HG02973 (cell line): Measurements from ENCODE around the gene PFN3.

ENCODE experiments used
- ATAC-seq: cut with Tn5 transposase; IDR thresholded peaks from one replicate; pipeline ENCODE4 v1.9.1; 2021; ENCODE audit warnings: moderate library complexity; ENCODE audit not compliant: unreplicated experiment

The PFN3 gene

DNA sequence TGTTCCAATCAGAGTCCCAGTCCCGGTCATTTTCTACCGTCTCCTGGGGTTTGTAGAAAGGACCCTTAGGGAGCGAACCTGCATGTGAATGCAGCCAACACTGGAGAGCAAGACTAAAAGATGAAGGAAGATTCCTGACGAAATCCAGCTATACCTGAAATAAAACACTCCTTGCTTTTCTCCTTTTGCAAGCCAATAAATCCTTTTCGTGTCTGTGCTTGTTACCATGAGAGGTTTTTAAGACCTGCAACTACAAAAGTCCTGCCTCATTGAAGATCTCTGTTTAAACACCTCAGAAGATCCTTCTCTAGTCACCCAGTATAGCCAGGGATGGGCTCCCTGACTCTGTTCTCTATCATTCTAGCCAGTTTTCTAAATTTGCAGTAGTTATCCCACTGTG lies 26.2 kb downstream of the PFN3 start:
- ATAC-seq, result no peak

DNA sequence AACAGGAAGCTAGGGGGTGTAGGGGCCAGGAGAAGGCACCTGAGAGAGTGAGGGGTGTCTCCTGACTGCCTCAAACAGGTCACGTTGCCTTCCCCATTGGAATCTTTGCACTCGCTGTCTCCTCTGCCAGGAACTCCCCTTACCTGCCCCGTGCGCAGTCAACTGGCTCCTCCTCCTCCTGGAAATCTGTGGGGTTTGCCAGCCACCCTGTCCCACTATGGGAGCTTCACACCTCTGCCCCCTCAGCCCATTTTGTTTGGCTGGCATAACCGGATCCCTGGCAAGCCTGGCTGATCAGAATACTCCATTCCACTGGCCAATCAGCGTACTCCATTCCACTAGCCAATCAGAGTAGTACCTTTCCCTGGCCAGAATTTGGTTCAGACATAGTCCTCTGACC lies 26.7 kb downstream of the PFN3 start:
- no peak for ATAC-seq

DNA sequence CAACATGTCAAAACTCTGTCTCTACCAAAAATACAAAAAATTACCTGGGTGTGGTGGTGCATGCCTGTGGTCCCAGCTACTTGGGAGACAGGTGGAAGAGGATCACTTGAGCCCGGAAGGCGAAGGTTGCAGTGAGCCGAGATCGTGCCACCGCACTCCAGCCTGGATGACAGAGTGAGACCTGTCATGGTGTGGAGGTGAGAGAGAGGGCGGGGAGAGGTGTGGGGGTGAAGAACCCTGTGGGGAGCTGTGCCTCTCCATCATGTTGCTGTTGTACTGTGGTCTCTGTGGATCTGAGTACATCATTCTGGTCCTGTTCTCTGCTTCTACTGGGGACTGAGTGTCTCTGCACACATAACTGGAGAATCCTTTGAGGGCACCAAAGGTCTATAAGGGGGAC lies 27.6 kb downstream of the PFN3 start:
- ATAC-seq, result no peak

DNA sequence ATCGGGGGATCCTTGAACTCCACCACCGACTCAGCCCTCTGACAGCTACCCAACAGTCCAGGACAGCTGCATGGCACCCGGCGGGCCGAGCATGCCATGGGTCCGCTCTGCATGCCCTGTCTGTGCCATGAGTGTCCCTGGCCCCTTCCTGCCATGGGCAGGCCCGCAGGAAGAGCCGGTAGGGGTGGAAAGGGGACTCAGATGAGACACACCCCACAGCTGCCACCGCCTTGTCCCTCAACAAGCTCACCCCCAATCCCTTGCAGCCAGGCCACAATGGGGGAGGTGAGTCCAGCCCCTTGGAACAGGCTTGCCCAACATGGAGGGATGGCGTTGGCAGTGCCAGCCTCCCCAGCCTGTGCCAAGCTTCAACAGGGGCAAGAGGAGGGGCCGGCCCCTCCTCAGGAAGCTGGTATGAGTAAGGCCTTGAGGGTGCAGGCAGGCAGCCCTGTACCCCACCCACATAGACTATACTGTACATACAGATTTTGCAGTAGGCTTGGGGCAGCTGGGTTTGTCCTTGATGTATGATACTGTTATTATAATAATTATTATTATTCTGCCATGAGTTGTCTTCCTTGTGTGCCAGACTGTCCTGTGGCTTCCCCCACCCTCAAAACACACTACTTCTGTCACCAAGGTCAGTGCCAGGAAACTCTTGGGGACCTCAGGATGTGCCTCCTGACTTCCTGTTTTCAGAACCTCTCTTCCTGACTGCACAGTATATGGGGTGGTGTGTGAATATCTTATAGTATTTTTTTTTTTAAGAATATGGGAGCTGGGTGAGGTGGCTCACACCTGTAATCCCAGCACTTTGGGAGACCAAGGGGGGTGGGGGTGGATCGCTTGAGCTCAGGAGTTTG lies 28.2 kb downstream of the PFN3 start:
- no peak for ATAC-seq

DNA sequence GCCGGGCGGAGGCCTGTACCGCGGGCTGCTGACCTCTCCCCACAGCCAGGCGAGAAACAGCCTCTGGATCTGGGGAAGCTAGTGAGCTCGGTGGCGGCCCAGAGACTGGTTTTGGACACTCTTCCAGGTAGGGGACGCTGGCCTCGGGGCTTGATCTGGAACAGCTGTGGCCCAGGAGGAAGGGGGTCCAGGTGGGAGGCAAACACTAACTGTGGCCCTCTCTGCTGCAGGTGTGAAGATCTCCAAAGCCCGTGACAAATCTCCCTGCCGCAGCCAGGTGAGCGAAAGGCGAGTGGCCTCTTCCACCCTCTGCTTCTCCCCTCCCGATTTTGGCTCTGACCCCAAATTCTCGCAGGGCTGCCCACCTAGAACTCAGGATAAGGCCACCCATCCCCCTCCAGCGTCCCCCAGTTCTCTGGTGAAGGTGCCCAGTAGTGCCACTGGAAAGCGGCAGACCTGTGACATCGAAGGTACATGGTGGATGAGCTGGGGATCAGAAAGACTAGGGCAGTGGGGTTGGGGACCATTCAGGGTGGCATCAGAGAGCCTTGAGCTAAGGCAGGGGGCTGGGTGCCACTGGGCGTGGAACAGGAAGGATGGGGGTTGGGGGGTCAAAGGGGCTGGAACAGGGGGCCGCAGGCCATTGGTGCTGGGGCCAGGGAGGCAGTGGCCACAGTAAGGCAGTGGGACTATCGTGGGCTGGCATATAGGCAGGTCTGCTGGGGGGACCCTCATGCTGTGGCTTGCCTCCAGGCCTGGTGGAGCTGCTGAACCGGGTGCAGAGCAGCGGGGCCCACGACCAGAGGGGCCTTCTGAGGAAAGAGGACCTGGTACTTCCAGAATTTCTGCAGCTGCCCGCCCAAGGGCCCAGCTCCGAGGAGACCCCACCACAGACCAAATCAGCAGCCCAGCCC lies 29.1 kb downstream of the PFN3 start:
- no peak for ATAC-seq

DNA sequence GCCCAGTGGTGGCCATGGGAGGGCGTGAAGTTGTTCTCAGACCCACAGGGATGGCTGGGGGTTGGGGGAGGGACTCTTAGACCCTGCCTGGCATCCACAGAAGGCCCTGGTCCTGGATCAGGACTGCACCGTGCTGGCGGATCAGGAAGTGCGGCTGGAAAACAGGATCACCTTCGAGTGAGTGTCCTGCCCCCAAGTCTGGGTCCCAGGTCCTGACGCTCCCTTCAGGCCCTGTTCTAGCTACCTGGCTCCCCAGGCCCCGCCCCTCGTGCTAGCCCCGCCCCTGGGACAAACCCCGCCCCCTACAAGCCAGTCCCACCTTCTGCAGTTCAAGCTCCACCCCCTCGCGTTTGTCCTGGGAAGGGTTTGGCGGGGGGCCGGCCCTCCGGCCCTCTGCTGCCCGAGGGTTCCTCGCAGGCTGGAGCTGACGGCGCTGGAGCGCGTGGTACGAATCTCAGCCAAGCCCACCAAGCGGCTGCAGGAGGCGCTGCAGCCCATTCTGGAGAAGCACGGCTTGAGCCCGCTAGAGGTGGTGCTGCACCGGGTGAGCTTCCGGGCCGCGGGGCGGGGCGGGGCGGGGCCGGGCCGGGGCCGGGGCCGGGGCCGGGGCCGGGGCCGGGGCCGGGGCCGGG lies 29.9 kb downstream of the PFN3 start:
- ATAC-seq, result peak; percentile 46

DNA sequence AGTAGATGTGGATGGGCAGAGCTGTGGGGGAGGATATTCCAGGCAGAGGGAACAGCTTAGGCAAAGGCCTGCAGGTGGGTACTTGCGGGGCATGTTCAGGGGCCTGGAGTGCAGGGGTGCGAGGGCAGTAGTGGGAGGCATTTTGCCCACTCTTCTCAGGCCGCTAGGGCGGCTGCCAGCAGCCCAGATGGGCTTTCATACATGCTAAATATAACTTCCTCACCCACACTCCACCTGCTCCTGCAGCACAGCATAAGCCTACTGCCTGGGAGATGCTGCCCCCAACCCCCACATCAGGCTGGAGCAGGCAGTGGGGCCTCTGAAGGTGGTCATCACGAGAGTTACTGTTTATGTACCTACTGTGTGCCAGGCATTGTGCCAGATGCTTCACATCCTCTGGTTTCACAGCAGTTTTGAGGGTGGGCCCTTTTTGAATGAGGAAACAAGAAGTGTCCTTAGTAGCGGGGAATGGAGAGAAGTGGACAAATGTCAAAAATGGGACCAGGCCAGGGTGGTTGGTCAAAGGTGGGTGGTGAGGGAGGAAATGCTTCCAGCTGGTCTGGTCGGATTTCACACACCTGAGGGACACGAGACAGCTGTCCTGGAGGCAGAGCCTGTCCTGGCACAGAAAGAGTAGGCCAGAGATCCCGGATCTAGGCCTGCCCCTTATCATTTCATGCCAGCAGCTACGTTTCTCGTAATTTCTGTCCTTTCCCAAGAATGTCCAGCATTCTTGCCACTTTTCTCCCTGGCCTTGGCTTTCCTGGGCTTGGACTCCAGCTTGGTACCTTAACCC lies 30.6 kb downstream of the PFN3 start:
- ATAC-seq, result no peak

DNA sequence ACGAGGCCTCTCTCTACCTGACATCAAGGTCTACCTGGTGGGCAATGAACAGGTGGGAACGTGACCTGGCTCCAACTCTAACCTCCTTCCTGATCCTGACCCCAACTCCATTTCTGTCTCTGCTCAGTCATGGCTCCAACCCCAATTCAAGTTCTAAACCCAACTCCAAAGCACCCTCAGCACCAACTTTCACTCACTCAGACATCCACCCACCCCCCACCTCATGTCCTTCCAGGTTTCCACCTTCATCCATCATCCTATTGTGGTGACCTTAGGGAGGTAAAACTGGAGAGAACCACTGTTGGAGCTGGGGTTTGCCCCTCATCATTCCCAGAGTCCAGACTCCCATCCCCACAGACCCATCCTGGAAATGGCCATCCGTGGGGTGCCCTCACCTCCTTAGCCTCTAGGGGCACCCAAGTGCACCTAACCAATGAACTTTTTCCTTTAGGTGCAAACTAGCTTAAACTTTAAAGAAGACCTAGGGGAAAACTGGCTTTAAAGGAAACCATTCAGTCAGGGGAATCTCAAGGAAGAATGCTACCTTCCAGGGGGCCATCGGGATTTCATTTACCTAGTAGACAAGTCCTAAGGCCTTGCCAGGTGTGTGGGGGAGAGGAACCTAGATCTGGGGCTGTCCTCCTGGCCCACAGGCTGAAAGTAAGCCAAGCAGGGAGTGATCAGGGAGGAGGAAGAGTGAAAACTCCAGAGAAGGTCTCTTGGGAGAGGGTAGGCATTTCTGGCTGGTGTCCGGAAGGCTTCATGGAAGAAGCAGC lies 31.4 kb downstream of the PFN3 start:
- ATAC-seq, result no peak

DNA sequence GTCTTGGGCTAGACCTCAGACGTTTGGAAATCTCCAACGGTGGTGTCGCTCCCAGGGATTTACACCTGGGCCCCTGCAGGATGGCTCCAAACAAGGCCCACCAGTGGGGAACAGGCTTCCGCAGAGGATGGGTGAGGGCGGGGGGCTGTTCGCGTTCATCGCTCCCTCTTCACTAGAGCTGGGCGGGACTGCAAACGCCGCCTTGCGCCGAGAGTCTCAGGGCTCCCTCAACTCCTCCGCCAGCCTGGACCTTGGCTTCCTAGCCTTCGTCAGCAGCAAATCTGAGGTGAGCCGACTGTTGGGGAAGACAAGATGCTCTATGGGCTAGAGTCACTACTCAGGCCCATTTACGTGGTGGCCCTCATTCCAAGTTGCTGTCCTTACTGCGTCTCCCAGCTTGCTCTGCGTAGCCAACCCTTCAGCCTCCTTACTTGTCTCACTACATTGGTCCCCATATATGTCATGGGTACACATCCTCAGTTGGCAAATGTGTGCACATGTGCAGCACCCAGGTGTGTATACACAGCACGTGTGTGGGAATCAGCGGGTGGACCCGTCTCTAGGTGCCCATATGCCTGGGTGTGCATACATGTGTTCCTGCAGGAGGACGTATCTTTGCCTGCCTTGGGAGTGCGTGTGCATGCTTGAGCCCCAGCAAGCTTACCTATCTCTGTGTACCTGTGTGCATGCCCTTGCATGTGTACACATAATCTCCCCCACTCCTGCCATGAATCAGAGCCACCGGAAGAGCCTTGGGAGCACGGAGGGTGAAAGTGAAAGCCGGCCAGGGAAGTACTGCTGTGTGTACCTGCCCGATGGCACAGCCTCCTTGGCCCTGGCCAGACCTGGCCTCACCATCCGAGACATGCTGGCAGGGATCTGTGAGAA lies 32.2 kb downstream of the PFN3 start:
- ATAC-seq, result no peak

DNA sequence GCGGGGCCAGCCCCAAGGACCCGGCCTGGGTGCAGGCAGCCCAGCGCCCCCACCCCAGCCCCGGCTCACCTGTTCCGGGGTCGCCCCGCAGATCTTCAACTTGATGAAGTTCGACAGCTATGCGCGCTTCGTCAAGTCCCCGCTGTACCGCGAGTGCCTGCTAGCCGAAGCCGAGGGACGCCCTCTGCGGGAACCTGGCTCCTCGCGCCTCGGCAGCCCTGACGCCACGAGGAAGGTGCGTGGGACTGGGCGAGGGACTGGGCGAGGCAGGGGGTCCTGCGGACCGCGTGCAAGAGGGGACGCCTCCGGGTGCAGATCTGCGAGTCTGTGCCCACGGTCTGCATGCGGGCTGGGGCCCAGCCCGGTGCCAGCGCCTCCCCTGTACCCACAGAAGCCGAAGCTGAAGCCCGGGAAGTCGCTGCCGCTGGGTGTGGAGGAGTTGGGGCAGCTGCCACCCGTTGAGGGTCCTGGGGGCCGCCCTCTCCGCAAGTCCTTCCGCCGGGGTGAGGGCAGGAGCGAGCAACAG lies 33.1 kb downstream of the PFN3 start:
- ATAC-seq, result no peak

DNA sequence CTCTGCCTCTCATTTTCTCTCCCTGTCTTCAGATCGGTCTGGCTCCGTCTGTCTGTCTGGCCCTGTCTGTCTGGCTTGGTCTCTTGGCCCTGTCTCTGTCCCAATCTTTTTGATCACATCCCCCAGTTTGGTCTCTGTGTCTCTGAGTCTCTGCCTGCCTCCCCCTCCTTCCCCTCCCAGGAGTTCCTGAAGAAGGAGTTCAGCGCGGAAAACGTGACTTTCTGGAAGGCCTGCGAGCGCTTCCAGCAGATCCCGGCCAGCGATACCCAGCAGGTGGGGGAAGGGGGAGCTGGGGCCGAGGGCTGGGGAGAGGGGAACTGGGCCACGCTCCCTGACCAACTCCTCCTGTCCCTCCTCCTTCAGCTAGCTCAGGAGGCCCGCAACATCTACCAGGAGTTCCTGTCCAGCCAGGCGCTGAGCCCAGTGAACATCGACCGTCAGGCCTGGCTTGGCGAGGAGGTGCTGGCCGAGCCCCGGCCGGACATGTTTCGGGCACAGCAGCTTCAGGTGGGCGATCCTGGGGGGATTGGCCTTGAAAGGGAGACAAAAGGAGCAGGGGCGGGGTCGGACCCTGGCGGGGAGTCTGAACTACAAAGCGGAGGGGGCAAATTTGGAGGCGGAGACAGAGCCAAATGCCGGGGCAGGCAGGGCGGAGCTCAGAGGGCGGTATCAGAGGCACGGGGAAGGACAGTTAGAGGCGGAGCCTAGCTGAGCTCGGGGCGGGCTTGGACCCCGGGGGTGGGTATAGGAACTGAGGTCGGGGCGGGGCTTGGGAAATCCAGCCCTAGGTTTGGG lies 33.7 kb downstream of the PFN3 start:
- no peak for ATAC-seq

DNA sequence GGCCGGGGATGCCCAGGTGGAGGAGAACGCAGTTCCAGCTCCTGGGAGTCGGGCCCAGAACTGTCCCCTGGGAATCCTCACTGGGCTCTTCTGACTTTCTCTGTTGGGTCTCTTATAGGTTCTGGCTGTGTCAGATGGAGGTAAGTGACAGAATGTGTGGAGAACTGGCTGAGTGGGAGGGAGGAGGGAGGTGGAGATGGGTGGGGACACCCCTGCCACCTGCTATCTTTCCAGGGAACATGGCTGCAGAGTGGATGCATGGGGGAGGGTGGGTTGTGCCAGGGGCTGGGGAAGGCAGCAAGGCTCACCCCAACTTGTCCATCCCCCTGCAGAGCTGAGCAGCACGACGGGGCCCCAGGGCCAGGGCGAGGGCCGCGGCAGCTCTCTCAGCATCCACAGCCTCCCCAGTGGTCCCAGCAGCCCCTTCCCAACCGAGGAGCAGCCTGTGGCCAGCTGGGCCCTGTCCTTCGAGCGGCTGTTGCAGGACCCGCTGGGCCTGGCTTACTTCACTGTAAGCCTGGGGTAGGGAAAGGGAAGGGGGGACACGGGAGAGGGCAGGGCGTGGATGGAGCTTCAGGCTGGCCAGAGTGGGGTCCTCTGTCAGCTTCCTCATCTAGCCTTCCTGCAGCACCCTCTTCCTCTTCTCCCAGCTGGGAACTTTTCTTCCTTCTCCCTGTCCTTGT lies 34.5 kb downstream of the PFN3 start:
- no peak for ATAC-seq

DNA sequence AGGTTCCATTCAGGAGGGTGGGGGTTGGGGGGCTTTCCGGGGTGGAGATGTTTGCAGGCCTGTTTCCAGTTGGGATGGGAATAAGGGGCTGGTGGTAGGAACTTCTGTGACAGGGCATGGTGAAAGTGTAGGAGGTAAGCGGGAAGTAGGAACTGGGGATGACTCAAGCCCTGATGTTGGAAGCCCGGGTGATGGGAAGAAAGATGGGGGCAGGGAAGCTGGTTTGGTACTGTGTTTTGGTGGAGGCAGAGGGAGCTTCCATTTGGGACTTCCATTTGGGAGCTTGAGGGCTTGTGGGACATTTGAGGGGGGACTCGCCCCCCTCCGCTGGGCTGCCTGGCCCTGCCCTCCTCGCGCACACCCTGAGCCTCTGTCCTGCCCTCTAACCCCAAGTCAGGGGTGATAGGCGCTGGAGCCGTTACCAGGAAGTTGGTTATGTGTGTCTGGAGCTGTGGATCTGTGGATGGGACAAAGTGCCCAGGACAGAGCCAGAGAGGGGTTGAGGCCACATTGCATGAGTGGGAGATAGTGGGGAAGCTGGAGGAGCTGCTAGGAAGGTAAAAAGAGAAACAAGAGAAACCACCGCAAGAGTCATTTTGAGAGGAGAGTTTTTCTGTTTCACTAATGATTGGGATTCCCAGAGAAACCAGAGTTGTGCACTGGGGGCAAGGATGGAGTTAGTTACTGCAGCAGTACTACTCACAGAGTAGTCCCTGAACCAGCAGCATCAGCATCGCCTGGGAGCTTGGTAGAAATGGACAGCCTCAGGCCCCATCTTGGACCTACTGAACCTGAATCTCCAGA lies 36.1 kb downstream of the PFN3 start:
- no peak for ATAC-seq

DNA sequence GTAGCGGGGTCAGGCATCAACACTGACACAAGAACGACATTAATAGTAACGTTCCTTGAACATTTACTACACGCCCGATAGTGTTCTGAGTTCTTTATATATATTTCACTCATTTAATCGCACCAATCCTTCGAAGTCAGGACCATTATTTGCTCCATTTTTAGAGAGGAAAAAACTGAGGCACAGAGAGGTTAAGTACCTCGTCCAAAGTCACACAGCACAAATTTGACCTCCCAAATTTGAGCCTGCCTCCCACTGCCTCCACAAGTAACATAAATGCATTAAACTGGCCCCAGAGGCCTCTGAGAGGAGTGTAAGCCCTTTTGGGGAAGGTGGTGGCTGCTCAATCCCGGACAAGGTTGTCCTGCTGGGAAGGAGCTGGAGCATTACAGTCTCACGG lies 36.9 kb downstream of the PFN3 start:
- ATAC-seq, result no peak

DNA sequence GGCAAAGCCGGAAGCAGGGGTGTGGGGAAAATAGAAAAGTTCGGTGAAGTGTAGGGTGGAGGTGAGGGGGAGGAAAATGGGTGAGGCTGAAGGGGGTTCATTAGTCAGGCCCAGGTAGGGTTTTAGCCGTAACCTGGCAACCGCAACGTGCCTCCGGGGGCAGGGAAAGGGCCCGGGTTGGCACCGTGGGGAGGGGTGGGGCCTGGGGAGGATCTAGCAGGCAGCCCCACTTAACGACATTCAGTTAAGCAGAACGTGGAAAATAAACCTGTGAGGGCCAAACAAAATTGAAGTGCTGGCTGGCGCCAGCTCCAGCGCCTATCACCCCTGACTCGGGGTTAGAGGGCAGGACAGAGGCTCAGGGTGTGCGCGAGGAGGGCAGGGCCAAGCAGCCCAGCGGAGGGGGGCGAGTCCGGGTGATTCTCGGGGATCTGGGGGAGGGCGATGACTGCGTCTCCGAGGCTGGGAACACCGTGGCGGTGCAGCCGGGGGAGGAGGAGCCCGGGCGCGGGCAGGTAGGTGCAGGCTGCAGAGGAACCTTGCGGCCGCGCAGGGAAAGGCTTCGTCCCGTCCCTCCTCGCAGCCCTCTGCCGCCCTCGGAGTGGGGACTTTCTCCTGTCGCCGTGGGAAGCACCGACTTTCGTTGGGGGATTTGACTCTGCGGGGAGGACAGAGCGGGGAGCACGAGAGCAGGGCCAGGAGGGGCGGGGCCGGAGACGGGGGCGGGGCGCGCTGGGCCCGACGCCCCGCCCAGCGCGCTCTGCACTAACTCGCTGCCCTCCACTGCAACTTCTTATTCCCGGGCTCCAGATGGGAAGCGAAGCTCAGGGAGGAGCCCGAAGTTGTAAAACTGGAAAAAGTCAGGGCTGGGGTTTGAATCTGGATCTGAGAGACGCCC lies 37.6 kb downstream of the PFN3 start:
- peak; percentile 39 for ATAC-seq

DNA sequence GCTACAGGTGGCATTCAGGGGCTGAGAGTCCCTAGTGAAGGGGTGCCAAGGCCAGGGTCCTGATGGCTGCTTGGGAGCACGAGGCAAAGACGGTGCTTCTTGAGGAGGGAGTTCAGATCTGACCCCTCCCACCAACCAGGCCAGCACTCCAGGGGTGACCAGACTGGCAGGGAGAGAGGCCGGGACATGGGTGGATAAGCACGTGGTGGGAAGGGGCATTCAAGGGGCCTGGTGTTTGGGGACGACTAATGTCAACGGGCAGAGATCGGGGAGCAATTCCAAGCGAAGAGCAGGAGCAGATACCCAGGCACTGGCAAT lies 38.2 kb downstream of the PFN3 start:
- ATAC-seq, result no peak
